CD4-positive, alpha-beta T cell treated with Interleukin-12 subunit alpha and Interleukin-12 subunit beta, for 1 hour (primary cell): Measurements from ENCODE around the gene TWIST1.

Experiments
- DNase-seq: peaks from one replicate; pipeline ENCODE4 v3.0.0-alpha.2; 2020

Gene TWIST1

GRCh38 chr7:19094138-19094537 is 23.3 kb downstream of the TWIST1 start:
- no peak for DNase-seq

GRCh38 chr7:19091550-19092200 is 25.8 kb downstream of the TWIST1 start:
- no peak for DNase-seq

DNA sequence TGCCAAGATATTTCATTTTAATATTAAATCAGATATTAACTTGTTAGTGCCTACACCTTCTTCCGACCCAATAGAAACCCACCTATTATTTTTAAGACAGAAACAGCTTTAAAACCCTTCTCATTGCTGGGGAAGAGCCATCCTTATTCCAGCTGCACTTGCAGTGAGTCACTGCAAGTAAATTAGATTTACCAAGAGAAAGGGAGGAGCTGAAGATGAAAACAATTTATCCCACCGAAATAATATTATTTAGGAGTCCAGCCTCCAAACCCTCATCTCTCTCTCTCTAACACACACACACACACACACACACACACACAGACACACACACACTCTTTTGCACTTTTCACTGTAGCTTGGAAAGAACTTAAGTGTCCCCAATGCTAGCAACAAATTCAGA is 26.9 kb downstream of the TWIST1 start:
- no peak for DNase-seq

GRCh38 chr7:19089797-19090196 is 27.6 kb downstream of the TWIST1 start:
- no peak for DNase-seq

GRCh38 chr7:19089378-19089777 is 28.1 kb downstream of the TWIST1 start:
- DNase-seq = no peak

DNA sequence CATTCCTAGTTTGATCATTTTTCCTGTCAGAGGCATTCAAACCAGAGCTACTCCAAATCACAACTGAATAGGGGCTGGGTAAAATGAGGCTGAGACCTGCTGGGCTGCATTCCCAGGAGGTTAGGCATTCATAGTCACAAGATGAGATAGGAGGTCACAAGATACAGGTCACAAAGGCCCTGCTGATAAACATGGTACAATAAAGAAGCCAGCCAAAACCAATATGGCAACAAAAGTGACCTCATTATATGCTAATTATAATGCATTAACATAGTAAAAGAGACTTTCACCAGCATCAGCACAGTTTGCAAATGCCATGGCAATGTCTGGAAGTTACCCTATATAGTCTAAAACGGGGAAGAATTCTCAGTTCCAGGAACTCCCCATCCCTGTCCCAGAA is 37.3 kb downstream of the TWIST1 start:
- no peak for DNase-seq

DNA sequence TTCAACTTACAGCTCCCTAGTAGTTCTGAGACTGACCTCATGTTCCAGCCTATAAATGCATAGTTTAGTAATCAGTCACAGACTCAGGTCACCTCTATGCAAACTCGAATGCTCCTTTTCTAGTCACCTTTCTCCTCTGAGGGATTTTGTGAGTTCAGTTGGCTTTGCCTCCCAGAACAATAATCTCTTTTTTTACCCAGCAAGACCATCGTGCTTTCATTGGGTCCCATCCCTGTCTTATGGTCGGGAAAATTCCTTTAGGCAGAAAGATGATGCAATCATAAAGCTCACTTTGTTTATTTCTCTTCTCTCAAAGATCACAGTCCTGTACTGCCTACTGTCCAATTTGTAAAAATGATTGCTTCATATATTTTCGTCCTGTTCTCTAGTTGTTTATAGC is 38.4 kb downstream of the TWIST1 start:
- no peak for DNase-seq

DNA sequence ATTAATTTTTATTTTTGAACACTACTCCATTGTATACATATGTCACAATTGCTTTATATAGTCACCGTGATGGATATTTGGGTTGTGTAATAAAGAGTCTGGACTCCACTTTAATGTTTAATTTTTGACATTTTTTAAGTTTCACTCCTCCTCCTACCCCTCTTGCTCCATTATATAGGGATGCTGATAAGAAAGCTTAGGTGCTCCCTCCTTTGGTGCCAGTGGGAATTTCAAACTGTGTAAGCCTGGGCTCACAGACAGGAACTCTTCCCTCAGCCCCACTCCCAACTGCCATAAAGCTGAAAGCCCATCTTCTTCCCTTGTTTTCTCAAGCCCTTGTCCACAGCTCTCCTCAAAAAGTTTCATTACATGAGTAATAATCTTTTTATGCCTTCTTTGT is 47.6 kb downstream of the TWIST1 start:
- DNase-seq = no peak

GRCh38 chr7:19066170-19066569 is 51.3 kb downstream of the TWIST1 start:
- DNase-seq = no peak
